ENCODE data around the gene PALD1. TPM values are rescaled to one million over a fixed set of nuclear protein-coding genes. Genes with fewer than 3 reads are reported as not detected.

The PALD1 gene
- total RNA-seq, 1 donor from 2014 or later: 1.8 TPM

- Mint-ChIP-seq H3K27ac (ENCODE audit: unreplicated experiment) (no peak overlapping the region), H3K27me3 (ENCODE audit: low read depth, unreplicated experiment) (peaks cover 16% of the 10 kb centered on the region)
- no peak for FAIRE-seq
Measured at GRCh38 chr10:70537398-70538194, 59.0 kb downstream of the PALD1 start.

GRCh38 chr10:70538195-70538520 is 59.6 kb downstream of the PALD1 start:
- Histone ChIP-seq H3K9ac (ENCODE audit: low read length) (no peak overlapping the region), H3K4me2 (ENCODE audit: low read length) (no peak overlapping the region), H3K4me3 (ENCODE audit: insufficient read depth, low read depth, low read length) (no peak overlapping the region), H4K20me1 (ENCODE audit: insufficient read depth, low read length) (peaks cover 1% of the 10 kb centered on the region), H3K79me2 (ENCODE audit: insufficient read depth, low read length) (no peaks in the 10 kb centered on the region), H3K36me3 (ENCODE audit: insufficient read depth, low read length) (no peaks in the 10 kb centered on the region), H3K4me1 (ENCODE audit: insufficient read depth, low read length) (peaks cover 4% of the 10 kb centered on the region), H3K27ac (ENCODE audit: low read depth, low read length) (no peak overlapping the region), H3K9me3 (ENCODE audit: insufficient read depth, low read depth, low read length) (no peaks in the 10 kb centered on the region), H3K27me3 (ENCODE audit: insufficient read depth, low read length) (peaks cover 3% of the 10 kb centered on the region), H2AFZ (ENCODE audit: low read depth, low read length) (no peak overlapping the region)
- no peak for DNase-seq (ENCODE audit: low read depth)
- no peak overlapping the region for H3K4me3 Mint-ChIP-seq (ENCODE audit: unreplicated experiment)
- FAIRE-seq: no peak
- TF ChIP-seq CTCF (IDR thresholded peaks at IDR 0.05; ENCODE audit: insufficient read depth, low read depth, low read length) (no peak), EZH2 (IDR thresholded peaks at IDR 0.05; ENCODE audit: insufficient read depth, low read length) (no peak)
- no peak overlapping the region for H3K27ac Mint-ChIP-seq (ENCODE audit: unreplicated experiment)
- H3K36me3 Mint-ChIP-seq (ENCODE audit: low read depth, unreplicated experiment): no peaks in the 10 kb centered on the region
- H3K27me3 Mint-ChIP-seq (ENCODE audit: low read depth, unreplicated experiment): peaks cover 16% of the 10 kb centered on the region
- peaks cover 7% of the 10 kb centered on the region for H3K4me1 Mint-ChIP-seq (ENCODE audit: low read depth, unreplicated experiment)
- H3K9me3 Mint-ChIP-seq (ENCODE audit: unreplicated experiment): peaks cover 2% of the 10 kb centered on the region

More at GRCh38 chr10:70537398-70538194, 59.0 kb downstream of the PALD1 start:
- TF ChIP-seq EZH2 (IDR thresholded peaks at IDR 0.05; ENCODE audit: insufficient read depth, low read length): no peak
- TF ChIP-seq CTCF (IDR thresholded peaks at IDR 0.05; ENCODE audit: insufficient read depth, low read depth, low read length): peak; percentile 26
- no peak overlapping the region for H2AFZ ChIP-seq (ENCODE audit: low read depth, low read length)
- no peak overlapping the region for H3K4me3 Mint-ChIP-seq (ENCODE audit: unreplicated experiment)
- H3K27me3 ChIP-seq (ENCODE audit: insufficient read depth, low read length): peaks cover 3% of the 10 kb centered on the region
- H4K20me1 ChIP-seq (ENCODE audit: insufficient read depth, low read length): peaks cover 3% of the 10 kb centered on the region
- H3K4me1 ChIP-seq (ENCODE audit: insufficient read depth, low read length): peaks cover 4% of the 10 kb centered on the region
- DNase-seq (ENCODE audit: low read depth): no peak
- peaks cover 7% of the 10 kb centered on the region for H3K4me1 Mint-ChIP-seq (ENCODE audit: low read depth, unreplicated experiment)
- no peaks in the 10 kb centered on the region for H3K36me3 ChIP-seq (ENCODE audit: insufficient read depth, low read length)
- no peak overlapping the region for H3K27ac ChIP-seq (ENCODE audit: low read depth, low read length)
- no peak overlapping the region for H3K9ac ChIP-seq (ENCODE audit: low read length)
- H3K4me2 ChIP-seq (ENCODE audit: low read length): no peak overlapping the region
- H3K79me2 ChIP-seq (ENCODE audit: insufficient read depth, low read length): no peaks in the 10 kb centered on the region
- H3K36me3 Mint-ChIP-seq (ENCODE audit: low read depth, unreplicated experiment): no peaks in the 10 kb centered on the region
- no peaks in the 10 kb centered on the region for H3K9me3 ChIP-seq (ENCODE audit: insufficient read depth, low read depth, low read length)
- no peak overlapping the region for H3K4me3 ChIP-seq (ENCODE audit: insufficient read depth, low read depth, low read length)
- H3K9me3 Mint-ChIP-seq (ENCODE audit: unreplicated experiment): peaks cover 2% of the 10 kb centered on the region

- H3K4me3 Mint-ChIP-seq (ENCODE audit: unreplicated experiment): no peak overlapping the region
- H3K27me3 Mint-ChIP-seq (ENCODE audit: low read depth, unreplicated experiment): peaks cover 19% of the 10 kb centered on the region
- Histone ChIP-seq H4K20me1 (ENCODE audit: insufficient read depth, low read length) (no peaks in the 10 kb centered on the region), H3K4me1 (ENCODE audit: insufficient read depth, low read length) (peaks cover 4% of the 10 kb centered on the region), H3K4me2 (ENCODE audit: low read length) (no peak overlapping the region), H3K27me3 (ENCODE audit: insufficient read depth, low read length) (peaks cover 3% of the 10 kb centered on the region), H3K36me3 (ENCODE audit: insufficient read depth, low read length) (no peaks in the 10 kb centered on the region), H3K9ac (ENCODE audit: low read length) (no peak overlapping the region), H2AFZ (ENCODE audit: low read depth, low read length) (no peak overlapping the region), H3K4me3 (ENCODE audit: insufficient read depth, low read depth, low read length) (no peak overlapping the region), H3K9me3 (ENCODE audit: insufficient read depth, low read depth, low read length) (no peaks in the 10 kb centered on the region), H3K79me2 (ENCODE audit: insufficient read depth, low read length) (no peaks in the 10 kb centered on the region), H3K27ac (ENCODE audit: low read depth, low read length) (no peak overlapping the region)
- no peaks in the 10 kb centered on the region for H3K36me3 Mint-ChIP-seq (ENCODE audit: low read depth, unreplicated experiment)
- no peak overlapping the region for H3K27ac Mint-ChIP-seq (ENCODE audit: unreplicated experiment)
- peaks cover 2% of the 10 kb centered on the region for H3K9me3 Mint-ChIP-seq (ENCODE audit: unreplicated experiment)
- DNase-seq (ENCODE audit: low read depth): no peak
- TF ChIP-seq EZH2 (IDR thresholded peaks at IDR 0.05; ENCODE audit: insufficient read depth, low read length) (no peak), CTCF (IDR thresholded peaks at IDR 0.05; ENCODE audit: insufficient read depth, low read depth, low read length) (no peak)
- no peak for FAIRE-seq
- peaks cover 7% of the 10 kb centered on the region for H3K4me1 Mint-ChIP-seq (ENCODE audit: low read depth, unreplicated experiment)
Measured at GRCh38 chr10:70538731-70539338, 60.3 kb downstream of the PALD1 start.
